GM12873 (cell line): ENCODE measurements around the gene PAF1.

ENCODE experiments used
- CTCF ChIP-seq: IDR thresholded peaks from 2 replicates; pipeline ENCODE4 v1.5.1; 2012; ENCODE audit warnings: low read depth, mild to moderate bottlenecking, moderate library complexity, low read length, control low read depth; ENCODE audit not compliant: insufficient read depth; ENCODE audit errors: missing control alignments

The PAF1 gene

GRCh38 chr19:39415111-39416046, 24.5 kb upstream of the PAF1 start:
- TF ChIP-seq CTCF = no peak

GRCh38 chr19:39413911-39414608, 23.2 kb upstream of the PAF1 start:
- TF ChIP-seq CTCF = peak; percentile 35

- no peak for TF ChIP-seq CTCF
These were observed 22.5 kb upstream of the PAF1 start for GRCh38 chr19:39413272-39413910.

- TF ChIP-seq CTCF = no peak
These were observed 22.0 kb upstream of the PAF1 start for GRCh38 chr19:39412867-39413271.

- peak; percentile 84 for TF ChIP-seq CTCF
These were observed 21.4 kb upstream of the PAF1 start, which contains the start of gene PLEKHG2 for GRCh38 chr19:39412100-39412866. Gene PLEKHG2 (plus strand): TSS chr19:39412669. CDS start chr19:39414087, 1,418 bp downstream.

- peak; percentile 89 for TF ChIP-seq CTCF
These were observed 20.9 kb upstream of the PAF1 start for GRCh38 chr19:39411832-39412099.
